HepG2 (cell line): Measurements from ENCODE around the gene KCNF1. TPM values are rescaled to one million over a fixed set of nuclear protein-coding genes. Genes with fewer than 3 reads are reported as not detected.

Experiments used
- ATAC-seq: fragments of 200-7000 bp; cut with Tn5 transposase; 3 replicates; pipeline ENCODE4 v1.9.1; 2020; ENCODE audit warnings: mild to moderate bottlenecking, moderate library complexity
- BruUV-seq: library from RNA; stranded (reverse); fragments of 400-500 nt; replicated peaks from 2 replicates; lab custom pipeline; 2021; lab: Mats Ljungman, UMichigan
- CTCF ChIA-PET: fragments of 300-600 bp; formaldehyde crosslinking; extraction: SDS; loops from one replicate; lab custom pipeline; 2021; ENCODE audit warnings: low total read pairs, inconsistent platforms, low intra/inter-chr PET ratio; lab: Yijun Ruan, JAX
- POLR2A ChIA-PET: fragments of 350-600 bp; sonication (Branson Sonifier 250); formaldehyde crosslinking; loops from one replicate; lab custom pipeline; 2020; ENCODE audit warnings: antibody characterized with exemption, inconsistent platforms; lab: Yijun Ruan, JAX
- DNase-seq: peaks from one replicate; pipeline ENCODE4 v3.0.0-alpha.2; 2015; ENCODE audit warnings: low spot score
- FAIRE-seq: peaks from 3 replicates; lab custom pipeline; 2011; peaks lifted over from hg19 to GRCh38; lab: Jason Lieb, UNC
- H2AFZ ChIP-seq: one replicate; pipeline ENCODE4 v1.6.1; 2011; ENCODE audit warnings: low read length, inconsistent platforms
- H3K27ac ChIP-seq: fragments of 300-600 bp; 3 replicates; pipeline ENCODE4 v1.8.0; 2011; ENCODE audit warnings: mixed run types, mild to moderate bottlenecking, mixed read lengths, low read length, inconsistent platforms; ENCODE audit not compliant: insufficient read depth; ENCODE audit errors: extremely low read length
- H3K27me3 ChIP-seq, 2 experiments: fragments of 200-600 bp in 1 of 2; 2 replicates in 1 of 2; 3 replicates in 1 of 2; pipeline versions ENCODE4 v1.6.0 to v1.8.0; 2011; ENCODE audit warnings: low read length in 2 of 2, mild to moderate bottlenecking in 2 of 2, moderate library complexity in 2 of 2, inconsistent platforms in 1 of 2; ENCODE audit not compliant: insufficient read depth in 2 of 2, control insufficient read depth in 1 of 2
- H3K36me3 ChIP-seq, 2 experiments: fragments of 200-600 bp in 1 of 2; replicated peaks in 1 of 2; 2 replicates in 1 of 2; 3 replicates in 1 of 2; pipeline versions ENCODE4 v1.5.1 to v1.8.0; 2011; ENCODE audit warnings: low read length in 2 of 2, inconsistent platforms in 1 of 2; ENCODE audit not compliant: insufficient read depth in 2 of 2, control insufficient read depth in 1 of 2
- H3K4me1 ChIP-seq: 2 replicates; pipeline ENCODE4 v1.5.1; 2012; ENCODE audit warnings: low read length, inconsistent platforms; ENCODE audit not compliant: insufficient read depth
- H3K4me2 ChIP-seq: 2 replicates; pipeline ENCODE4 v1.6.0; 2011; ENCODE audit warnings: low read depth, low read length, inconsistent platforms
- H3K4me3 ChIP-seq, 3 experiments: fragments of 200-600 bp in 1 of 3; sonication (generic), shearing (Covaris generic) in 1 of 3; replicated peaks in 1 of 3; 2 replicates each; pipeline ENCODE4 v1.5.1; 2011 to 2016; ENCODE audit warnings: low read length in 3 of 3, inconsistent platforms in 2 of 3, low read depth in 2 of 3, mild to moderate bottlenecking in 2 of 3, control low read depth in 1 of 3, mixed read lengths in 1 of 3; ENCODE audit not compliant: insufficient read depth in 1 of 3
- H3K79me2 ChIP-seq: one replicate; pipeline ENCODE4 v1.6.1; 2011; ENCODE audit warnings: low read length, inconsistent platforms; ENCODE audit not compliant: insufficient read depth
- H3K9ac ChIP-seq: 2 replicates; pipeline ENCODE4 v1.6.0; 2011; ENCODE audit warnings: mild to moderate bottlenecking, low read depth, low read length, inconsistent platforms; ENCODE audit not compliant: insufficient read depth
- H3K9me3 ChIP-seq: 2 replicates; pipeline ENCODE4 v1.5.1; 2012; ENCODE audit warnings: mild to moderate bottlenecking, low read length
- H4K20me1 ChIP-seq: 2 replicates; pipeline ENCODE4 v1.6.0; 2011; ENCODE audit warnings: inconsistent platforms, mild to moderate bottlenecking, low read length, moderate library complexity; ENCODE audit not compliant: insufficient read depth
- CBX2 ChIP-seq, 2 experiments: fragments of 200-600 bp in 1 of 2; sonication (generic); formaldehyde crosslinking in 1 of 2; IDR thresholded peaks; 2 replicates each; pipeline versions ENCODE4 v1.7.0 to v1.8.1; 2018 to 2022; ENCODE audit warnings: low read depth in 2 of 2, low read length in 1 of 2, mild to moderate bottlenecking in 1 of 2, missing genetic modification reagents in 1 of 2
- CREBL2 ChIP-seq: sonication (generic); formaldehyde crosslinking; IDR thresholded peaks from 2 replicates; pipeline ENCODE4 v1.8.1; 2023; ENCODE audit warnings: missing genetic modification reagents, mild to moderate bottlenecking, borderline replicate concordance
- DR1 ChIP-seq: sonication (generic); formaldehyde crosslinking; IDR thresholded peaks from 2 replicates; pipeline ENCODE4 v1.8.0; 2021; ENCODE audit warnings: mild to moderate bottlenecking, missing genetic modification reagents, inconsistent platforms
- EHMT2 ChIP-seq: fragments of 200-600 bp; sonication (generic); IDR thresholded peaks from 2 replicates; pipeline ENCODE4 v1.7.0; 2017; ENCODE audit warnings: antibody characterized with exemption, low read depth, low read length, borderline replicate concordance
- HNRNPH1 ChIP-seq: fragments of 200-400 bp; formaldehyde crosslinking; optimal IDR thresholded peaks from 2 replicates; pipeline ENCODE3; 2017; ENCODE audit warnings: mild to moderate bottlenecking, low read depth, low read length
- JARID2 ChIP-seq: sonication (generic); formaldehyde crosslinking; IDR thresholded peaks from 2 replicates; pipeline ENCODE4 v1.8.1; 2023; ENCODE audit warnings: missing genetic modification reagents, inconsistent platforms; ENCODE audit not compliant: insufficient replicate concordance
- NFIC ChIP-seq: IDR thresholded peaks from 2 replicates; pipeline ENCODE4 v1.6.1; 2012; ENCODE audit warnings: mild to moderate bottlenecking, low read length, inconsistent platforms
- SP2 ChIP-seq: sonication (generic); formaldehyde crosslinking; IDR thresholded peaks from 2 replicates; pipeline ENCODE4 v1.5.1; 2020; ENCODE audit warnings: mild to moderate bottlenecking, missing genetic modification reagents
- ZBTB7A ChIP-seq: sonication (generic); formaldehyde crosslinking; IDR thresholded peaks from 2 replicates; pipeline ENCODE4 v1.8.0; 2022; ENCODE audit warnings: mild to moderate bottlenecking, missing genetic modification reagents
- ZNF235 ChIP-seq: sonication (generic); formaldehyde crosslinking; IDR thresholded peaks from 2 replicates; pipeline ENCODE4 v1.8.1; 2023; ENCODE audit warnings: mild to moderate bottlenecking, missing genetic modification reagents, borderline replicate concordance
- ZNF24 ChIP-seq: fragments of 450-650 bp; IDR thresholded peaks from 2 replicates; pipeline ENCODE4 v1.6.1; 2017; ENCODE audit warnings: antibody characterized with exemption, mild to moderate bottlenecking
- ZNF362 ChIP-seq: sonication (generic); formaldehyde crosslinking; IDR thresholded peaks from 2 replicates; pipeline ENCODE4 v1.4.0; 2020; ENCODE audit warnings: missing genetic modification reagents, mild to moderate bottlenecking, borderline replicate concordance
- ZNF660 ChIP-seq: sonication (generic); formaldehyde crosslinking; IDR thresholded peaks from 2 replicates; pipeline ENCODE4 v1.5.1; 2020; ENCODE audit warnings: mild to moderate bottlenecking, low read depth, missing genetic modification reagents, borderline replicate concordance
- ZNF720 ChIP-seq: sonication (generic); formaldehyde crosslinking; IDR thresholded peaks from 2 replicates; pipeline ENCODE4 v1.4.0; 2020; ENCODE audit warnings: missing genetic modification reagents
- ZNF747 ChIP-seq: sonication (generic); formaldehyde crosslinking; IDR thresholded peaks from 2 replicates; pipeline ENCODE4 v1.8.1; 2023; ENCODE audit warnings: missing genetic modification reagents, mild to moderate bottlenecking, borderline replicate concordance
- ZNF83 ChIP-seq: sonication (generic); formaldehyde crosslinking; IDR thresholded peaks from 2 replicates; pipeline ENCODE4 v1.4.0; 2020; ENCODE audit warnings: missing genetic modification reagents, mild to moderate bottlenecking, borderline replicate concordance
- ZNF891 ChIP-seq: sonication (generic); formaldehyde crosslinking; IDR thresholded peaks from 2 replicates; pipeline ENCODE4 v1.5.0; 2020; ENCODE audit warnings: mild to moderate bottlenecking, missing genetic modification reagents
- WGBS: methylation state at CpG from one replicate; pipeline ENCODE4 v1.1.6; 2017; ENCODE audit warnings: low lambda C conversion rate; 5-methylcytosine and 5-hydroxymethylcytosine counted together
- in situ Hi-C: cut with HindIII; loops from 2 replicates; pipeline ENCODE4 v1.10.0; 2017; ENCODE audit warnings: low pct_unique_long_range_greater_than_20kb; ENCODE audit not compliant: extremely low pct_ligation_motif_present
- intact Hi-C: fragments of 100-400 bp; cut with micrococcal nuclease; formaldehyde crosslinking; loops from one replicate; pipeline ENCODE4 v1.10.0; 2022; ENCODE audit not compliant: unreplicated experiment
- polyA plus RNA-seq, 8 experiments: library from polyadenylated mRNA; depleted of rRNA in 3 of 8; stranded (reverse) in 7 of 8; unstranded in 1 of 8; fragments of >200 nt; fragmentation: Illumina TruSeq in 4 of 8; extraction: Trizol in 4 of 8; gene quantifications; 2 replicates each; pipeline versions ENCODE4 v1.2.1 to v1.2.3, GENCODE V29; 2011 to 2016; ENCODE audit warnings: low read depth in 4 of 8, missing spikeins in 1 of 8, mixed read lengths in 1 of 8; ENCODE audit not compliant: insufficient read depth in 1 of 8
- total RNA-seq, 5 experiments: library from RNA; depleted of rRNA; stranded (reverse); fragments of >200 nt; fragmentation: Illumina TruSeq; extraction: Trizol; gene quantifications; 2 replicates each; pipeline ENCODE4 v1.2.3, GENCODE V29; 2016; ENCODE audit warnings: low read depth in 1 of 5

The KCNF1 gene
- total and polyA plus RNA-seq, 2 of the 13 experiments (the other 11 are each of a cell fraction or from before 2014, with no cell fraction given) = 0.09 to 0.12 TPM

GRCh38 chr2:10948188-10948564, 36.4 kb downstream of the KCNF1 start:
- ATAC-seq = no peak
- Histone ChIP-seq H3K4me1 (no peaks in the 10 kb centered on the region), H2AFZ (no peak overlapping the region)
- TF ChIP-seq NFIC (no peak), ZNF235 (CRISPR knock-in tag) (no peak), ZNF83 (no peak), CREBL2 (CRISPR knock-in tag) (no peak), ZNF660 (no peak), DR1 (CRISPR knock-in tag) (no peak), EHMT2 (no peak), ZNF891 (CRISPR knock-in tag) (no peak), ZNF362 (CRISPR knock-in tag) (no peak), SP2 (no peak), JARID2 (CRISPR knock-in tag) (no peak), CBX2 (IDR thresholded peaks at IDR 0.05; ENCODE audit: low read depth, low read length) (no peak), CBX2 (CRISPR knock-in tag; IDR thresholded peaks at IDR 0.05; ENCODE audit: low read depth) (no peak), ZBTB7A (no peak), ZNF720 (CRISPR knock-in tag) (no peak), HNRNPH1 (no peak), ZNF24 (no peak), ZNF747 (no peak)
- TF ChIP-seq, all 625 proteins: peak for 0
- DNase-seq = no peak
- Histone ChIP-seq H3K27me3 (peaks cover 8 to 62% of the 10 kb centered on the region in 2 experiments; a peak in 4 of 5 replicates), H3K4me2 (no peak overlapping the region), H3K27ac (no peak overlapping the region), H3K9ac (no peak overlapping the region), H3K9me3 (peaks cover 2% of the 10 kb centered on the region; the same call in 1 of the 2 replicates), H3K4me3 (no peak overlapping the region), H3K36me3 (no peaks in the 10 kb centered on the region), H3K79me2 (no peaks in the 10 kb centered on the region), H4K20me1 (no peaks in the 10 kb centered on the region)
- FAIRE-seq = no peak
- CTCF ChIA-PET = no interaction called here
- WGBS = 49% methylated on average over 7 of the region's 7 CpGs
- no TSS peak for BruUV-seq
- intact Hi-C loops = loop anchor here (1.0 to 10.0 kb wide), 2 partner anchors 42 to 1527 kb away; no protein-coding TSS in a partner anchor
- in situ Hi-C loops = no loop called here
- POLR2A ChIA-PET = no interaction called here
